ENCODE data around the gene USH2A. TPM values are rescaled to one million over a fixed set of nuclear protein-coding genes. Genes with fewer than 3 reads are reported as not detected.
"Not testable (repeated sequence)": the region's sequence is repeated elsewhere in the genome, so short reads cannot be mapped to it uniquely, and the experiment has no call there.

Gene USH2A
- polyA plus RNA-seq, 3 donors: not detected

GRCh38 chr1:216183007-216183406, 240.2 kb downstream of the USH2A start:
- 12 to 31% (median 29%) methylated on average over 4 of the region's 4 CpGs for WGBS, 3 donors
- no peak overlapping the region for H3K27ac ChIP-seq (ENCODE audit: low read depth, low read length)

- 68 to 88% (median 84%) methylated on average over 3 of the region's 3 CpGs for WGBS, 3 donors
- H3K27ac ChIP-seq (ENCODE audit: low read depth, low read length): no peak overlapping the region
Observed at GRCh38 chr1:216181590-216181989, 241.7 kb downstream of the USH2A start.

- no peak overlapping the region for H3K27ac ChIP-seq (ENCODE audit: low read depth, low read length)
Observed at GRCh38 chr1:216178281-216178680, 245.0 kb downstream of the USH2A start.

GRCh38 chr1:216176970-216177369, 246.3 kb downstream of the USH2A start:
- WGBS, 3 donors: 58 to 83% (median 78%) methylated on average over 1 of the region's 1 CpG
- H3K27ac ChIP-seq (ENCODE audit: low read depth, low read length): no peak overlapping the region

- H3K27ac ChIP-seq (ENCODE audit: low read depth, low read length): no peak overlapping the region
- WGBS, 3 donors: 42 to 48% (median 46%) methylated on average over 6 of the region's 6 CpGs
Observed at GRCh38 chr1:216175714-216176113, 247.5 kb downstream of the USH2A start.

GRCh38 chr1:216173376-216173995, 249.8 kb downstream of the USH2A start:
- WGBS, 3 donors: 44 to 70% (median 46%) methylated on average over 4 of the region's 4 CpGs
- H3K27ac ChIP-seq (ENCODE audit: low read depth, low read length): no peak overlapping the region

GRCh38 chr1:216169351-216169750, 253.9 kb downstream of the USH2A start:
- H3K27ac ChIP-seq (ENCODE audit: low read depth, low read length): no peak overlapping the region
- 69 to 77% (median 69%) methylated on average over 1 of the region's 1 CpG for whole genome bisulfite sequencing, 3 donors

GRCh38 chr1:216168546-216168945, 254.7 kb downstream of the USH2A start:
- no peak overlapping the region for H3K27ac ChIP-seq (ENCODE audit: low read depth, low read length)
- WGBS, 3 donors: 61 to 82% (median 74%) methylated on average over 3 of the region's 3 CpGs

GRCh38 chr1:216154063-216154462, 269.2 kb downstream of the USH2A start:
- H3K27ac ChIP-seq (ENCODE audit: low read depth, low read length): no peak overlapping the region

GRCh38 chr1:216153130-216153529, 270.1 kb downstream of the USH2A start:
- 87 to 96% (median 92%) methylated on average over 2 of the region's 2 CpGs for WGBS, 3 donors

GRCh38 chr1:216145451-216146018, 277.7 kb downstream of the USH2A start:
- WGBS, 3 donors: 70 to 76% (median 72%) methylated on average over 4 of the region's 7 CpGs
- H3K27ac ChIP-seq (ENCODE audit: low read depth, low read length): not testable (repeated sequence)

More at GRCh38 chr1:216153130-216153529, 270.1 kb downstream of the USH2A start:
- no peak overlapping the region for H3K27ac ChIP-seq (ENCODE audit: low read depth, low read length)

- 71 to 75% (median 74%) methylated on average over 5 of the region's 5 CpGs for WGBS, 3 donors
- no peak overlapping the region for H3K27ac ChIP-seq (ENCODE audit: low read depth, low read length)
Observed at GRCh38 chr1:216144661-216145450, 278.4 kb downstream of the USH2A start.

- H3K27ac ChIP-seq (ENCODE audit: low read depth, low read length): no peak overlapping the region
- 52 to 67% (median 64%) methylated on average over 2 of the region's 2 CpGs for WGBS, 3 donors
Observed at GRCh38 chr1:216142921-216143320, 280.3 kb downstream of the USH2A start.

- H3K27ac ChIP-seq (ENCODE audit: low read depth, low read length): no peak overlapping the region
- 50 to 54% (median 52%) methylated on average over 5 of the region's 5 CpGs for whole genome bisulfite sequencing, 3 donors
Observed at GRCh38 chr1:216140730-216141524, 282.3 kb downstream of the USH2A start.

GRCh38 chr1:216124192-216124781, 299.0 kb downstream of the USH2A start:
- no peak overlapping the region for H3K27ac ChIP-seq (ENCODE audit: low read depth, low read length)
- 68 to 77% (median 74%) methylated on average over 4 of the region's 4 CpGs for WGBS, 3 donors

GRCh38 chr1:216123446-216124191, 299.6 kb downstream of the USH2A start:
- WGBS, 3 donors: 0 to 80% (median 75%) methylated on average over 2 of the region's 2 CpGs
- no peak overlapping the region for H3K27ac ChIP-seq (ENCODE audit: low read depth, low read length)

GRCh38 chr1:216119600-216119999, 303.6 kb downstream of the USH2A start:
- 45 to 50% (median 48%) methylated on average over 2 of the region's 2 CpGs for WGBS, 3 donors
- H3K27ac ChIP-seq (ENCODE audit: low read depth, low read length): no peak overlapping the region

GRCh38 chr1:216114180-216114579, 309.1 kb downstream of the USH2A start:
- no peak overlapping the region for H3K27ac ChIP-seq (ENCODE audit: low read depth, low read length)
